CD4-positive, alpha-beta T cell (primary cell): ENCODE results near the gene ASXL2. TPM values are rescaled to one million over a fixed set of nuclear protein-coding genes. Genes with fewer than 3 reads are reported as not detected.

Source experiments
- ATAC-seq: fragments of 200-7000 bp; cut with Tn5 transposase; one replicate; pipeline ENCODE4 v1.10.0; 2022; ENCODE audit warnings: mild to moderate bottlenecking; ENCODE audit not compliant: poor library complexity
- CTCF ChIA-PET: fragments of 350-600 bp; sonication (Branson Sonifier 250); formaldehyde crosslinking; loops from one replicate; lab custom pipeline; 2021; ENCODE audit warnings: antibody characterized with exemption, inconsistent platforms; lab: Charles Lee
- POLR2A ChIA-PET: fragments of 350-600 bp; sonication (Branson Sonifier 250); formaldehyde crosslinking; loops from one replicate; lab custom pipeline; 2021; ENCODE audit warnings: antibody characterized with exemption, inconsistent platforms; lab: Charles Lee
- DNase-seq, 14 experiments: peaks; one replicate each; pipeline ENCODE4 v3.0.0-alpha.2; 2013 to 2020; ENCODE audit warnings: mixed read lengths in 2 of 14
- H3K27ac ChIP-seq, 2 donors: one replicate each; pipeline versions ENCODE4 v1.5.1 to v1.7.0; 2013; ENCODE audit warnings: low read length in 2 of 2, low read depth in 1 of 2, mild to moderate bottlenecking in 1 of 2
- H3K27me3 ChIP-seq, 2 experiments: 1 replicate in 1 of 2; 2 replicates in 1 of 2; pipeline versions ENCODE4 v1.6.1 to v1.7.0; 2013; ENCODE audit warnings: low read length in 2 of 2, control low read depth in 1 of 2, mild to moderate bottlenecking in 1 of 2, moderate library complexity in 1 of 2; ENCODE audit not compliant: insufficient read depth in 2 of 2, control insufficient read depth in 1 of 2
- H3K36me3 ChIP-seq: one replicate; pipeline ENCODE4 v1.6.1; 2013; ENCODE audit warnings: low read length, control low read depth; ENCODE audit not compliant: insufficient read depth
- H3K4me1 ChIP-seq: one replicate; pipeline ENCODE4 v1.6.1; 2013; ENCODE audit warnings: low read length, control low read depth; ENCODE audit not compliant: insufficient read depth
- H3K4me3 ChIP-seq: one replicate; pipeline ENCODE4 v1.5.1; 2013; ENCODE audit warnings: mild to moderate bottlenecking, low read length, moderate library complexity
- H3K9me3 ChIP-seq, 2 experiments: 1 replicate in 1 of 2; 2 replicates in 1 of 2; pipeline versions ENCODE4 v1.6.1 to v1.7.0; 2013; ENCODE audit warnings: low read length in 2 of 2, mild to moderate bottlenecking in 2 of 2, control low read depth in 1 of 2, moderate library complexity in 1 of 2; ENCODE audit not compliant: control insufficient read depth in 1 of 2, insufficient read depth in 1 of 2
- H3K27ac Mint-ChIP-seq: one replicate; pipeline ENCODE4 v1.8.0; 2020; ENCODE audit warnings: mixed read lengths
- H3K27me3 Mint-ChIP-seq: one replicate; pipeline ENCODE4 v1.8.0; 2021; ENCODE audit warnings: mixed read lengths
- H3K36me3 Mint-ChIP-seq: one replicate; pipeline ENCODE4 v1.8.0; 2021; ENCODE audit warnings: low read depth, mixed read lengths
- H3K4me1 Mint-ChIP-seq: one replicate; pipeline ENCODE4 v1.8.0; 2021; ENCODE audit warnings: low read depth, mixed read lengths
- H3K4me3 Mint-ChIP-seq: one replicate; pipeline ENCODE4 v1.8.0; 2020; ENCODE audit warnings: mild to moderate bottlenecking, mixed read lengths
- H3K9me3 Mint-ChIP-seq: one replicate; pipeline ENCODE4 v1.8.0; 2020; ENCODE audit warnings: mixed read lengths
- CTCF ChIP-seq: fragments of 200-600 bp; IDR thresholded peaks from one replicate; pipeline ENCODE4 v1.8.0; 2022; ENCODE audit warnings: antibody characterized with exemption, mild to moderate bottlenecking
- intact Hi-C, 2 experiments: fragments of 100-400 bp; cut with DNase I in 1 of 2; cut with micrococcal nuclease in 1 of 2; formaldehyde crosslinking; loops; one replicate each; pipeline versions ENCODE4 v1.15.1 to v1.9.0; 2023 to 2025; cut with DNase I, micrococcal nuclease
- total RNA-seq, 174 experiments: library from RNA in 2 of 174; stranded (reverse) in 2 of 174; gene quantifications; one replicate each; pipeline ENCODE4 v1.2.3 and lab custom pipeline; 2021 to 2026

Gene ASXL2
- total RNA-seq, 2 experiments from 2014 or later, result 15.1 to 17.2 TPM

- no peaks in the 10 kb centered on the region for H3K9me3 ChIP-seq
- H3K4me3 ChIP-seq, result no peak overlapping the region
- peaks cover 84% of the 10 kb centered on the region for H3K36me3 Mint-ChIP-seq
- ChIA-PET POLR2A (interaction anchor here (2.1 kb wide), 1 partner anchor 135 kb away, joined by 6 read pairs; the partner anchor contains the start of gene ASXL2), CTCF (no interaction called here)
- no peaks in the 10 kb centered on the region for H3K27me3 Mint-ChIP-seq
- H3K27ac ChIP-seq, result no peak overlapping the region
- peaks cover 27% of the 10 kb centered on the region for H3K4me1 Mint-ChIP-seq
- no peaks in the 10 kb centered on the region for H3K9me3 Mint-ChIP-seq
- ATAC-seq (no peak), DNase-seq (no peak)
- no peaks in the 10 kb centered on the region for H3K27me3 ChIP-seq
- peak overlapping the region; percentile 74 for H3K27ac Mint-ChIP-seq
- peaks cover 57% of the 10 kb centered on the region for H3K36me3 ChIP-seq
- H3K4me1 ChIP-seq, result peaks cover 17% of the 10 kb centered on the region
- peak overlapping the region; percentile 1 for H3K4me3 Mint-ChIP-seq
- intact Hi-C loops, result no loop called here
- no peak for TF ChIP-seq CTCF
Observed at GRCh38 chr2:25744055-25744454, 134.2 kb downstream of the ASXL2 start.

GRCh38 chr2:25743132-25743830 lies 135.0 kb downstream of the ASXL2 start:
- DNase-seq (peak in 4 of 14 experiments; percentile 13 to 34 (median 22)), ATAC-seq (peak; percentile 55)
- POLR2A ChIA-PET, result interaction anchor here (0.9 to 2.1 kb wide), 4 partner anchors 43 to 501 kb away, joined by 3 to 6 read pairs (median 3); partner anchors contain the start of genes ASXL2 and HADHA
- peaks cover 50% of the 10 kb centered on the region for H3K36me3 ChIP-seq
- H3K27ac ChIP-seq, result peak overlapping the region in 1 of 2 donors; percentile 5
- H3K4me3 ChIP-seq, result no peak overlapping the region
- intact Hi-C loops, result no loop called here
- H3K9me3 ChIP-seq, result no peaks in the 10 kb centered on the region
- Mint-ChIP-seq H3K9me3 (no peaks in the 10 kb centered on the region), H3K4me1 (peaks cover 27% of the 10 kb centered on the region), H3K4me3 (peak overlapping the region; percentile 59), H3K36me3 (peaks cover 77% of the 10 kb centered on the region), H3K27ac (peak overlapping the region; percentile 74), H3K27me3 (no peaks in the 10 kb centered on the region)
- CTCF ChIA-PET, result no interaction called here
- no peaks in the 10 kb centered on the region for H3K27me3 ChIP-seq
- H3K4me1 ChIP-seq, result peaks cover 17% of the 10 kb centered on the region
- no peak for TF ChIP-seq CTCF

GRCh38 chr2:25742501-25742900 lies 135.8 kb downstream of the ASXL2 start:
- Histone ChIP-seq H3K27me3 (no peaks in the 10 kb centered on the region), H3K4me1 (peaks cover 17% of the 10 kb centered on the region), H3K27ac (no peak overlapping the region), H3K36me3 (peaks cover 43% of the 10 kb centered on the region), H3K9me3 (no peaks in the 10 kb centered on the region), H3K4me3 (no peak overlapping the region)
- ATAC-seq (no peak), DNase-seq (no peak)
- POLR2A ChIA-PET, result interaction anchor here (0.9 to 2.1 kb wide), 4 partner anchors 42 to 502 kb away, joined by 3 to 6 read pairs (median 3); partner anchors contain the start of genes ASXL2 and HADHA
- H3K9me3 Mint-ChIP-seq, result no peaks in the 10 kb centered on the region
- peaks cover 71% of the 10 kb centered on the region for H3K36me3 Mint-ChIP-seq
- peak overlapping the region; percentile 74 for H3K27ac Mint-ChIP-seq
- CTCF ChIA-PET, result no interaction called here
- H3K4me1 Mint-ChIP-seq, result peaks cover 27% of the 10 kb centered on the region
- intact Hi-C loops, result no loop called here
- no peaks in the 10 kb centered on the region for H3K27me3 Mint-ChIP-seq
- TF ChIP-seq CTCF, result no peak
- no peak overlapping the region for H3K4me3 Mint-ChIP-seq
